ENCODE measurements around the gene SYT1. TPM values are rescaled to one million over a fixed set of nuclear protein-coding genes. Genes with fewer than 3 reads are reported as not detected.

Gene SYT1
- total and polyA plus RNA-seq, 2 experiments from 2014 or later = 48.7 to 51.7 TPM

- H3K27me3 ChIP-seq (ENCODE audit: insufficient read depth) = no peaks in the 10 kb centered on the region
- peaks cover 14% of the 10 kb centered on the region for H3K4me1 Mint-ChIP-seq
- H3K27ac Mint-ChIP-seq = no peak overlapping the region
- no peak overlapping the region for H3K4me3 ChIP-seq
- H3K36me3 Mint-ChIP-seq (ENCODE audit: low read depth) = no peaks in the 10 kb centered on the region; the same call in 1 of the 3 replicates
- H3K27ac ChIP-seq (ENCODE audit: low read depth) = no peak overlapping the region
- no peaks in the 10 kb centered on the region for H3K36me3 ChIP-seq (ENCODE audit: insufficient read depth)
- peaks cover 2% of the 10 kb centered on the region for H3K27me3 Mint-ChIP-seq (ENCODE audit: insufficient read depth, low read depth, poor library complexity)
- H2AFZ ChIP-seq = peak overlapping the region; percentile 3
- TF ChIP-seq EZH2 (IDR thresholded peaks at IDR 0.05; ENCODE audit: low read depth, unreplicated experiment) = no peak
- H3F3A ChIP-seq (replicated peaks; ENCODE audit: low read depth) = peaks cover 16% of the 10 kb centered on the region
- H3K9me2 ChIP-seq (ENCODE audit: insufficient read depth) = 0 out of 2 replicates have a peak, but pooled peaks cover 5% of the 10 kb centered on the region
- H3K9me3 Mint-ChIP-seq = no peaks in the 10 kb centered on the region; the same call in 2 of the 3 replicates
- no peaks in the 10 kb centered on the region for H3K79me2 ChIP-seq (replicated peaks; ENCODE audit: insufficient read depth)
- ATAC-seq (no peak), DNase-seq (ENCODE audit: low spot score) (no peak)
- H3K4me2 ChIP-seq = no peak overlapping the region
- H4K20me1 ChIP-seq (replicated peaks; ENCODE audit: insufficient read depth) = no peaks in the 10 kb centered on the region
- 0 out of 2 replicates have a peak, but pooled peaks cover 15% of the 10 kb centered on the region for H3K4me1 ChIP-seq (ENCODE audit: insufficient read depth)
- no peak overlapping the region for H3K4me3 Mint-ChIP-seq
Observed at GRCh38 chr12:79482921-79483320, 618.3 kb downstream of the SYT1 start.

GRCh38 chr12:79486154-79486553, 621.6 kb downstream of the SYT1 start:
- no peak overlapping the region for H3K4me2 ChIP-seq
- no peaks in the 10 kb centered on the region for H3K79me2 ChIP-seq (replicated peaks; ENCODE audit: insufficient read depth)
- H3K4me1 ChIP-seq (ENCODE audit: insufficient read depth) = 0 out of 2 replicates have a peak, but pooled peaks cover 15% of the 10 kb centered on the region
- H3K4me3 Mint-ChIP-seq = no peak overlapping the region
- no peak for DNase-seq (ENCODE audit: low spot score)
- no peaks in the 10 kb centered on the region; the same call in 1 of the 3 replicates for H3K36me3 Mint-ChIP-seq (ENCODE audit: low read depth)
- H3F3A ChIP-seq (replicated peaks; ENCODE audit: low read depth) = peaks cover 4% of the 10 kb centered on the region; the same call in 1 of the 2 replicates
- H3K27ac ChIP-seq (ENCODE audit: low read depth) = no peak overlapping the region
- no peaks in the 10 kb centered on the region for H3K36me3 ChIP-seq (ENCODE audit: insufficient read depth)
- H3K4me3 ChIP-seq = no peak overlapping the region
- no peak overlapping the region for H2AFZ ChIP-seq
- no peak overlapping the region for H3K27ac Mint-ChIP-seq
- H3K4me1 Mint-ChIP-seq = peaks cover 14% of the 10 kb centered on the region
- no peaks in the 10 kb centered on the region for H3K9me2 ChIP-seq (ENCODE audit: insufficient read depth)
- H3K27me3 Mint-ChIP-seq (ENCODE audit: insufficient read depth, low read depth, poor library complexity) = peaks cover 2% of the 10 kb centered on the region
- no peaks in the 10 kb centered on the region for H4K20me1 ChIP-seq (replicated peaks; ENCODE audit: insufficient read depth)
- no peak for ATAC-seq
- no peaks in the 10 kb centered on the region for H3K27me3 ChIP-seq (ENCODE audit: insufficient read depth)
- no peaks in the 10 kb centered on the region; the same call in 2 of the 3 replicates for H3K9me3 Mint-ChIP-seq
- TF ChIP-seq JUNB (IDR thresholded peaks at IDR 0.05; ENCODE audit: unreplicated experiment) (no peak), EZH2 (IDR thresholded peaks at IDR 0.05; ENCODE audit: low read depth, unreplicated experiment) (no peak), EZH2phosphoT487 (IDR thresholded peaks at IDR 0.05; ENCODE audit: unreplicated experiment) (no peak), ETS1 (IDR thresholded peaks at IDR 0.05) (no peak), ZNF114 (CRISPR knock-in tag; IDR thresholded peaks at IDR 0.05) (no peak), ZNF462 (CRISPR knock-in tag; IDR thresholded peaks at IDR 0.05) (no peak), CTCF (conservative IDR thresholded peaks at IDR 0.05; ENCODE audit: low read depth in 2 of 2) (no peak), POLR2AphosphoS5 (IDR thresholded peaks at IDR 0.05; ENCODE audit: low read depth) (no peak), NANOG (IDR thresholded peaks at IDR 0.05; ENCODE audit: borderline replicate concordance) (no peak)
